Smooth muscle cell of the brain vasculature (primary cell): ENCODE data around the gene EIF3D.

Source experiments
- DNase-seq: peaks from one replicate; pipeline ENCODE4 v3.0.0-alpha.2; 2012; ENCODE audit warnings: low read depth, low spot score

Gene EIF3D

GRCh38 chr22:36506637-36507517 lies 22.1 kb downstream of the EIF3D start, which contains the start of gene FOXRED2:
Gene FOXRED2 (minus strand): TSS chr22:36507040. CDS start chr22:36506422, 618 bp downstream.
- DNase-seq = no peak

GRCh38 chr22:36505998-36506635 lies 22.8 kb downstream of the EIF3D start:
- no peak for DNase-seq

GRCh38 chr22:36497910-36498665 lies 30.9 kb downstream of the EIF3D start:
- no peak for DNase-seq

GRCh38 chr22:36493690-36494110 lies 35.3 kb downstream of the EIF3D start:
- no peak for DNase-seq

GRCh38 chr22:36492109-36492508 lies 36.9 kb downstream of the EIF3D start:
- DNase-seq = no peak

GRCh38 chr22:36491155-36491554 lies 37.8 kb downstream of the EIF3D start:
- DNase-seq = no peak

GRCh38 chr22:36486619-36487384 lies 42.2 kb downstream of the EIF3D start:
- no peak for DNase-seq

- DNase-seq = peak; percentile 88
Measured at GRCh38 chr22:36481393-36482168, 47.4 kb downstream of the EIF3D start, which contains the start of gene TXN2. Gene TXN2 (minus strand): TSS chr22:36481640. CDS start chr22:36480837, 803 bp downstream.

GRCh38 chr22:36480941-36481392 lies 48.0 kb downstream of the EIF3D start:
- DNase-seq = no peak

- no peak for DNase-seq
Measured at GRCh38 chr22:36478966-36479365, 50.0 kb downstream of the EIF3D start.

- no peak for DNase-seq
Measured at GRCh38 chr22:36475341-36475740, 53.6 kb downstream of the EIF3D start.

- DNase-seq = no peak
Measured at GRCh38 chr22:36472689-36473088, 56.3 kb downstream of the EIF3D start.

GRCh38 chr22:36471341-36471821 lies 57.6 kb downstream of the EIF3D start:
- no peak for DNase-seq

- DNase-seq = no peak
Measured at GRCh38 chr22:36470994-36471331, 58.0 kb downstream of the EIF3D start.

GRCh38 chr22:36470162-36470993 lies 58.6 kb downstream of the EIF3D start:
- DNase-seq = peak; percentile 77

GRCh38 chr22:36469094-36469710 lies 59.8 kb downstream of the EIF3D start:
- DNase-seq = no peak

GRCh38 chr22:36467946-36468345 lies 61.0 kb downstream of the EIF3D start:
- peak; percentile 86 for DNase-seq

GRCh38 chr22:36467042-36467810 lies 61.7 kb downstream of the EIF3D start:
- no peak for DNase-seq
